ENCODE data around the gene DES.
A peak's percentile ranks its signal among the peaks of the same experiment; 100 is the strongest.

DES gene

DNA sequence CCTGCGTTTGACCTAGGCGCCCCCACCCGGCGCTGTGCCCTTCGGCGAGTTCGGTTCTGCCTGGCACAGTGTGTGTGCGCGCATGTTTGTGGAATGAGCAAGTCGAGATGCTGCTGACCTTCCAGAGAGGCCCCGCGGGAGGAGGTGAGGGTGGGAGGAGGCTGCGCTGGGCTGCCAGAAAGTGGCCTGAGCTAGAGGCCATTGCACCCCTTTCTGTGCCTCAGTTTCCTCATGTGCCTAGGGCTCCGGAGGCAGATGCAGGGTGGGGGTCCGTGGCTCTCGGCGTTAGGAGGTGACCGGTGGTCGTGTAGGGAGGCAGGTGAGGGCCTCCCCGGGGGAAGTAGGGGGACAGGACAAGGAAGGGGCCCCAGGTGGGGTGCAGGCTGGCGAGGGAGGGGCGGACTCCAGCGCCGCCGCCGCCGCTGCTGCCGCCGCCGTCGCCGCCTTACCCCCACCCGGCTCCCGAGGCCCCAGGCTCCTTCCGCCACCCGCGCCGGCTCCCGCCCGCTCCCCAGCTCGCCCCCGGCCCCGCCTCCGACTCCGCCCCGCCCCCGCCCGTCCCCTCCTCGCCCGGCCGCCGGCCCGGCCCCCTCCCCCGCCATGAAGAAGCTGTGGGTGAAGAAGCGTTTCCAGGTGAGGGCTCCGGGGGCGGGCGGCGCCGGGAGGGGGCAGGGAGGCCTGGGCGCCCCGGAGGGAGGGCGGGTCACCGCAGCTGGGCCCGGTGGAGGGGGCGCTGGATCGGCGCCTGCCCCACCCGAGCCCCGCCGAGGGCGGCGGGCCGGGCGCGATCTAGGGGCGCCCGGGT lies 23.5 kb downstream of the DES start:
- peak; percentile 61 for DNase-seq

DNA sequence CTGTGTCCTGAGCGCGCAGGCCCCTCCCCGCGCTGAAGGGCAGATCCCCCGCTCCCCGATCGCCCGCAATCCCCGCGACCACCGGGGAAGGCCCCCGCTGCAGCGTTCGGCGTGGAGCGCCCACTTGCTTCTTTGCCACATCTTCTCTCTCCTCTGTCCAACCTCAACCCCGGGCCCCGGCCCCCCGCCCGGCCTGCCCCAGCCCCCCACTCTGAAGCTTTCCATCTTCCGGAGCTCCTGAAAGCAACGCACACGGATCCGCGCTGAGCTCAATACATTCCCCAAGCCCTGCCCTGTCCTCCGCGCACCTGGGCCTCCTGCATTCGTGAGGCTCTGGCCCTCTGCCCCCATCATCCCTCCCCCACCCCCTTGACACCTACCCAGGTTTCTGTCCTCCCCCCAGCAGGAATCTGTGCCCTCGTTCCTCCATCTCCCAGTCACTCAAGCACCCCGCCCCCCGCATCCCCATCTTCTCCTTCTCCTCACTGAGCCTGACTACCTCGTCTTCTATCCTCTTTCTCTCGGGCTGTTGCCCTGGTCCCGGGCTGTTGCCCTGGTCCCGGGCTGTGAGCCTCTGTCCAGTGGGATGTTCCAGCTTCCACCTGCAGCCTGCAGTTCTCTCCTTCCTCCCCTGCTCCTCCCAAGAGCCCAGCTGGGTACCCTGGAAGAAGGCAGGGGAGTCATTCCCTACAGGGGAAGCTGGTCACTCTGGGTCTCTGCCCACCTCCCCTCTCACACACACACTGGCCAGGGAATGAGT lies 24.3 kb downstream of the DES start:
- no peak for DNase-seq

DNA sequence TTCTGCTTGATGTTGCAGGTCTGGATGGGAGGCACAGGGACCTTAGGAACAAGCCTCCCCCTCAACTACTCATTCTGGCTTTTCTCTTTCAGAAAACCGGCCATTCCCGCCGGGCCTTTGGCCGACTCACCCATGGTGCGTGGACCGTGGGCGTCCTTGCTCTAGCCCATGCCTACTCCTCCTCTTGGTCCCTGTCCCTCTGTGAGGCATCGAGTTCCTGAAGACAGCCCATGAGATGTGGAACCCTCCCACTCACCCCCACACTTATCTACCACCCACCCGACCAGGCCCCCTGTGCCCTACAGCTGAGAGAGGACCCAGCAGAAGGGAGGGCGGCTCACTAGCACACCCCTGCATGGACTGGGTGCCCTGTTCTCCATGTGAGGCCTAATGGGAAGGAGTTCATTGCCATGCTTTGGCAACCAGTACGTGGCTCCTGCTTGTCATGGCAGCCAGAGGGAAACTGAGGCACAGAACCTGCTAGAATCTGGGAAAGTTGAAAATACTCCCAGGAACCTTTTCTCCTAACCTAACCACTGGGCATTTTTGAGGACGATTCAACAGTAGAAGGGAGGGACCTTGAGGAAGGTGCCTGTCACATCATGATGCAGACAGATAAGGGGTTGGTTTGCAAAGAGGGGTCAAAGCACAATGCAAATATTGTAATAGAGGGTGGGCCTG lies 25.0 kb downstream of the DES start:
- DNase-seq, result no peak

DNA sequence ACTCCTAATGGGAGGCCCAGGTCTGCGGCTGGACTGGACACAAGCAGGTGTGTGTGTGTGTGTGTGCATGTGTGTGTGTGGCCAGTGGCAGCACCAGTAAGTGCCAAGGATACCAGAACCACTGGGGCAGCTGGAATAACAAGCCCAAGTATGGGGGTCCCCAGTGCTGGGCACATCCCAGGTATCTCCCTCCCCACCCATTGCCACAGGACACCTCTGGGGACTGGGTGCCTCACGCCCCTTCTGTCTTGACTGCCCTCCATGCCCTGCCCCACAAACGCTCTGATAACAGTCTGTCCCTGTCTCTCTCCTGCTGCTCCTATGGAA lies 25.5 kb downstream of the DES start:
- DNase-seq, result no peak

DNA sequence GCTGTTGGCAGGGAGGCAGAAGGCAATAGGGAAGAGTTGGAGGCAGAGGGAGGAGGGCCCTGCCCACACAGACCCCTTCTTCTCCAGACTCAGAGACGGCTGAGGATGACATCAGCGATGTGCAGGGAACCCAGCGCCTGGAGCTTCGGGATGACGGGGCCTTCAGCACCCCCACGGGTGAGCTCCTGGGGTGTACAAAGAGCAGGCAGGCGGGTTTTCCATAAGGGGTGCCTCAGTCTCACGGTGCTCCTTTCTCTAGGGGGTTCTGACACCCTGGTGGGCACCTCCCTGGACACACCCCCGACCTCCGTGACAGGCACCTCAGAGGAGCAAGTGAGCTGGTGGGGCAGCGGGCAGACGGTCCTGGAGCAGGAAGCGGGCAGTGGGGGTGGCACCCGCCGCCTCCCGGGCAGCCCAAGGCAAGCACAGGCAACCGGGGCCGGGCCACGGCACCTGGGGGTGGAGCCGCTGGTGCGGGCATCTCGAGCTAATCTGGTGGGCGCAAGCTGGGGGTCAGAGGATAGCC lies 26.5 kb downstream of the DES start:
- no peak for DNase-seq

DNA sequence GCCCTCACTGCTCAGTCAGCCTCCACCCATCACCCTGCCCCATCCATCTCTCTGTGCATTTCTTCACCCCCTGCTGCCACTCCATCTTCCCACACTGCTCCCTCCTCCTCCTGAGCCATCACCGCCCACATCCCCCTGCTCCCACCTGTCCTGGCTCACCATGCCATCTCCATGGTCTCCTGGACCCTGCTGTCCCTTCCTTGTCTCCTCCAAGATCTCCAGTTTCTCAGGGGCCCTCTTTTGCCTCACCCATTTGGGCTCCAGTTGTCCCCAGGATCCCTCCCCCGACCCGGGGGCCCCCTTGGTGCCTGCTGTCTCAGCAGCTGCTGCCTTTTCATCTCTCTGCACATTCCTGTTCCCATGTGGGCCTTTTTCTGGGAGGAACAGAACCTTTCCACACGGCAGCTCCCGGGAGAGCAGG lies 27.1 kb downstream of the DES start:
- DNase-seq, result no peak

DNA sequence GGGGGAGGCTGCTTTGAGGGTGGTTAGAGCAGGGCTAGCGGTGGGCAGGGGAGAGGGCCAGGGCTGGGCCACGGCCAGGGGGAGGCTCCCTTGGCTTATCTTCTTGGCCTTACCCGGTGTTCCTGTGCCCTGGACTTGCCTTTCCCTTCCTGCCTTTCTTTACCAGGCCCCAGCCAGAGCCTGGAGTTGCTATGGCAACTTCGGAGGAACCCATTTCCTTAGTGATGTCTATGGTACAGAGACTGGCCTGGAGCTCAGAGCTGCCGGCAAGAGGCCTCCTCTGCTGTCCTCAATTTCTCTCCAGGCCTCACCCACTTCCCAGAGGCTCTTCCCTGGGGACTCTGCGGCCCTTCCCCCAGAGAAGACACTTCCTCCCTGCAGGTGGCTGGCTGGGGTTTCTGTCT lies 27.9 kb downstream of the DES start:
- DNase-seq, result no peak

DNA sequence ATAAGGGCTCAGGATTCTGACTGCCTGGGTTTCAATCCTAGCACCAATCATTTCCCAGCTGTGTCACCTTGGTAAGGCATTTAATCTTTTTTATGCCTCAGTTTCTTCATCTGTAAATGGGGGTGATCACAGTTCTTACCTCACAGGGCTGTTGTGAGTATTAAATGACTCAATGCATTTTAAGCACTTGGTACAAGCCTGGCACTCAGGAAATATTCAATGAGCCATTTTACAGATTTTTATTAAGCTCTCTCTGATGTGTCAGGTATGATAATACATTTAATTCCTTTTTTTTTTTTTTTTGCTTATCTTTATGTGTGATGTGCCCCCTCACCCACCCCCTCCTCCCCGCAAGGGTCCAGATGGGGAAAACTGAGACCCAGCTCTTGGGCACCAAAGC lies 28.5 kb downstream of the DES start:
- DNase-seq, result no peak

DNA sequence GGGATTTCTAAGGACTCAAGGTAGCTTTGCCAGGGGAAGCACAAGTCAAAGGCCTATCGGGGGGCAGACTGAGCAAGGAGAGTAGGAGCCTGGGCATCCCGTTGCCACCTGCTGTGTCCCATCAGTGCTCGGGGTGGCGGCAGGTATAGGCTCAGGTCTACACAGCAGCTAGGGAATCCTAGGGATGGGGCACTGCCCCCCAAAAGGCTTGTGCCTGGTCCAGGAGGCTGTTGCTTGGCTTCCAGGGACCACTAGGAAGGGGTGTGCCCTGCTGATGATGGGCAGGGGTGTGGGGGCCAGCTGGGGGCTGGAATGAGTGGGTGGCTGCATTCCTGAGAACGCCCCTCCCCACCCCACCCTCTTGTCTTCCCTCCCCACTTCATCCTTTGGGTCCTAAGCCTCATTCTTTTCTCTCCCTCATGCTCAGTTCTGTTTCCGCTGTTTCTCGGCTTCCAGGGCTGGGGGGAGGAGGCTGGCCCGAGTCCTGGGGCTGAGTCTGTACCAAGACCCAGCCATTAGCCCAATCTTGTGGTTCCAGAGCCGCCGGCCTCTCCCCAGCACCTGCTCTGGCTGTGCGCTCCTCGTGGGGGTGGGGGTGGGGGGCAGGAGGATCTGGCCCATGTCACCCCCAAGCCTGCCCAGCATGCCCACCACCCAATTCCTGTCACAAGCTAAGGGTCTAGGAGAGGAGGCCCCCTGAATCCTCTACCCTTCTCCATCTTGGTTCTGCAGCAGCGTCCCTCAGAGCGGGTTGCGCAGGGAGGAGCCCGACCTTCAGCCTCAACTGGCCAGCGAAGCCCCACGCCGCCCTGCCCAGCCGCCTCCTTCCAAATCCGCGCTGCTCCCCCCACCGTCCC lies 29.3 kb downstream of the DES start:
- DNase-seq, result no peak

DNA sequence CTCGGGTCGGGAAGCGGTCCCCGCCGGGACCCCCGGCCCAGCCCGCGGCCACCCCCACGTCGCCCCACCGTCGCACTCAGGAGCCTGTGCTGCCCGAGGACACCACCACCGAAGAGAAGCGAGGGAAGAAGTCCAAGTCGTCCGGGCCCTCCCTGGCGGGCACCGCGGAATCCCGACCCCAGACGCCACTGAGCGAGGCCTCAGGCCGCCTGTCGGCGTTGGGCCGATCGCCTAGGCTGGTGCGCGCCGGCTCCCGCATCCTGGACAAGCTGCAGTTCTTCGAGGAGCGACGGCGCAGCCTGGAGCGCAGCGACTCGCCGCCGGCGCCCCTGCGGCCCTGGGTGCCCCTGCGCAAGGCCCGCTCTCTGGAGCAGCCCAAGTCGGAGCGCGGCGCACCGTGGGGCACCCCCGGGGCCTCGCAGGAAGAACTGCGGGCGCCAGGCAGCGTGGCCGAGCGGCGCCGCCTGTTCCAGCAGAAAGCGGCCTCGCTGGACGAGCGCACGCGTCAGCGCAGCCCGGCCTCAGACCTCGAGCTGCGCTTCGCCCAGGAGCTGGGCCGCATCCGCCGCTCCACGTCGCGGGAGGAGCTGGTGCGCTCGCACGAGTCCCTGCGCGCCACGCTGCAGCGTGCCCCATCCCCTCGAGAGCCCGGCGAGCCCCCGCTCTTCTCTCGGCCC lies 30.1 kb downstream of the DES start:
- DNase-seq, result no peak

DNA sequence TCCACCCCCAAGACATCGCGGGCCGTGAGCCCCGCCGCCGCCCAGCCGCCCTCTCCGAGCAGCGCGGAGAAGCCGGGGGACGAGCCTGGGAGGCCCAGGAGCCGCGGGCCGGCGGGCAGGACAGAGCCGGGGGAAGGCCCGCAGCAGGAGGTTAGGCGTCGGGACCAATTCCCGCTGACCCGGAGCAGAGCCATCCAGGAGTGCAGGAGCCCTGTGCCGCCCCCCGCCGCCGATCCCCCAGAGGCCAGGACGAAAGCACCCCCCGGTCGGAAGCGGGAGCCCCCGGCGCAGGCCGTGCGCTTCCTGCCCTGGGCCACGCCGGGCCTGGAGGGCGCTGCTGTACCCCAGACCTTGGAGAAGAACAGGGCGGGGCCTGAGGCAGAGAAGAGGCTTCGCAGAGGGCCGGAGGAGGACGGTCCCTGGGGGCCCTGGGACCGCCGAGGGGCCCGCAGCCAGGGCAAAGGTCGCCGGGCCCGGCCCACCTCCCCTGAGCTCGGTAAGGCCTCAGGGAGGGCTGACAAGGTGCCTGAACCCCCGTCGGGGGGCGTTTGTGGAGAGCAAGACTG lies 30.7 kb downstream of the DES start:
- DNase-seq, result peak; percentile 19

DNA sequence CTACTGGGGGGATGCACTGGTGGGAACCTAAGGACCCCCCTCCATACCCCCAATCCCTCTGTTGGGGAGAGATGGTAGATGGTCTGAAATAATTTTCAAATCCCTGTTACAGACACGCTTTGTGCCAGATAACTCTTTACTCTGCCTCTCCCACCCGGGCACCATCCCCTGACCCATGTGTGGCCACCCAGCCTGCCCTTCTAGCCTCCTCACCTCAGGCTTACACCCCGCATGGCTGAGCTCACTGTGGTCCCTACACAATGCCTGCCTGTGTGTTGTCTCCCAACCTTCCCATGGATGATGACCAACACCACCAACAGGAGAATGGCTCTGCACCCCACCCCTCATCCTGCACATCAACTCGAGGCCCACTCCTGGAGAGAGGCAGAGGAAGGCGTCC lies 31.4 kb downstream of the DES start:
- DNase-seq, result no peak

DNA sequence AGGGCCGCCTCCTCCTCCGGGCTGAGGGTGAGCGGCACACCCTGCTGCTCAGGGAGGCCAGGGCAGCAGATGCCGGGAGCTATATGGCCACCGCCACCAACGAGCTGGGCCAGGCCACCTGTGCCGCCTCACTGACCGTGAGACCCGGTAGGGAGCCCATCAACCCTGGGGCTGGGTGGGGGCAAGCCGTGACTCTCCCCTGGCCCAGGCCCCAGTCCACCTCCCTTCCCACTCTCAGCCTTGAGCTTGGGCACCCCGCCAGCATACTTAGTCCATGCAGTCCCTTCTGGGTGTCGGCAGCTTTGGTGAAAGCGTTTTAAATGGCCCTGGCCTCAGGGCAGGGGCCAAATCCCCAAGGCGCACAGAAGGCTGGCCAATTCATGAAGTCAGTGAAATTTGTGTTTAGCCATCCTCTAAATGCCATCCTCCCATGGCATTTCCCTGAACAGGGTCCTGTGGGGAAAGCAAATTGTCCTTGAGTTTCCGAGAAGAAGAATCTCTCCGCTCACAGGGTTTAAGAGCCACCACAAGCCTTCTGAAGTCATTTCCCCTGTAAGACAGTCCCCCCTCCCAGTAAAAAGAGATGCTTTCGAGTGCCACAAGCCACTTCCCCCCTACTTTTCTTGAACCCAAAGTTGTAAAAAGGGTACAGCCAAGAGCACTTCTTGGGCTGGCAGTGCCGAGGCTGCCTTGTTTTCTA lies 33.6 kb downstream of the DES start:
- no peak for DNase-seq

DNA sequence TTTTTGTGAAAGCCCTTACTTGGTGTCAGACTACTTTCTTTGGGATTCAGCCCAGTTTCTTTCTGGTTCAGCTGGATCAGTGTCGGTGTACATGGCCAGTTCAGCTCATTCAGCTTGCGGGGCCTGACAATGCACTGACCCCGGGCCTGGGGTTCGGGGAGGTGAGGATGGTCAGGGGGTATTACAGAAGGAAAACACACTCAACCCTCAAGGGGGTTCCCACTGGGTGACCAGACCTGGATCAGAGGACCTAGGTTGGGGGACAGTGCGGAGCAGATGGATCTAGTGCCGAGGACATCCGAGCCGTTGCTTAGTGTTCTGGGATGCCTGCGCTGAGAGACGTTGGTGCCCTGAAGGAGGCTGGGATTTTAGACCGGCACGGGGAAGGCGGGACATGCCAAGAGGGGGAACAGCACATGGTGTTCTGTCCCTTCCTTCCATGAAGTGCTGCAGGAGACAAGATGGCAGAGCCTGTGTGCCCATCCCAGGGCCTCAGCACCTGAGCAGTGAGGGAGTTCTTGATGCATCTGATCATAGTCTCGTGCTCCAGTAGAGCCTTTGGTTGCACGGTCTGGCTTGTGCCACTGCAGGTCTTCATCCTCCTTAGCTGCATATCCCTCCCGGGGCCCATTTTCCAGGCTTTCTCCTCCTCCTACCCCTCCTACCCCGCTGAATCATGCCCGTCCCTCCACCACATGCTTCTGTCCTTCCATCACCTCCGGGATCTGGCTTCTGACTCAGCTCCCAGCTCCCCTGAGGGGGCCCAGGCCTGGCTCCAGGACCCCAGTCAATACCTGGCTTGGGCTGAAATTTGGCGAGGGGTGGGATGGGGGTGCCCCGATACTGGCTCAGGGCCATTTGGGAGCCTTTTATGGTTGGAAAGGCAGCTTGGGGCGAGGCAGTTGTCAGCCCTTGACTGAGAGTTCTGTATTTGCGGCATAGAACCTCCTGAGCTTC lies 34.5 kb downstream of the DES start:
- no peak for DNase-seq

DNA sequence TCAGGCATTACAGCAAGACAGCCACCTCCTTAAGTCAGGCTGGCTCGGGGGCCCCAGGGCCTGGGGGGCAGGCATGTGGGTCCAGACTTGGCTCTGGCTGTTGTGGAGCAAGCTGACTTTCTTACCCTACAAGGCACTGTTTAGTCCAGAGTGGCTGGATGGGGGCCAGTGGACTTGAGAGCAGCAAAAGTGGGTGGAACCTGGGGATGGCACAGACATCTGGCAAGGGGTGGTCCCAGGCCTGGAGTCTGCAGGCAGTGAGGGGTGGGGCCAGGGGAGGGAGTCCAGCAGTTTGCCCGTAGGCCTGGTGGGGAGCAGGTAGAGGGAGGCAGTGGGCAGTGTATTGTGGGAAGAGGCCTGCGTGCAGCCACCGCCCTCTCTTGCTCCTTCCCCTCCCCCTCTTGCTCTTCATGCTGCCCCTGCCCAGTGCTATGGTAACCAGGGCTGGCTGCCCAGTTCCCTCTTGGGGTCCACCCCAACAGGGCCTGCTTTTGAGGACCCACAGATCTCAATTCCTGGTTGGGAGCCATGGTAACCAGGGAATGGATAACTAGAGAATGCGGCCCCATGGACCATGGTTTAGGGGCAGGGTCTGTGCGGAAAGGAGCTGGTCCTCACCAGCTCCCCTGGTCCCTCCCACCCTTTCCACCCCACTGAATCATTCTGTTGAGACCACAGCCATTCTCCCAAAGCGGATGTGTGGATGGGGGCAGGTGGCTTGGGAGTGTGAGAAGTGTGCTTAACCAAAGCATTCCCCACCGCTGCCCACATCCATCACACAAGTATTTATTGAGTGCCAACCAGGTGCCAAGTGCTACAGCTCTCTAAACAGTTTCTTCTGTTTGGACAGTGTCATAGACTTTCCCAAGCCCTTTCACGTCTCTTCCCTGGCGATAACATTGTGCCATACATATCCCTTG lies 35.8 kb downstream of the DES start:
- no peak for DNase-seq

DNA sequence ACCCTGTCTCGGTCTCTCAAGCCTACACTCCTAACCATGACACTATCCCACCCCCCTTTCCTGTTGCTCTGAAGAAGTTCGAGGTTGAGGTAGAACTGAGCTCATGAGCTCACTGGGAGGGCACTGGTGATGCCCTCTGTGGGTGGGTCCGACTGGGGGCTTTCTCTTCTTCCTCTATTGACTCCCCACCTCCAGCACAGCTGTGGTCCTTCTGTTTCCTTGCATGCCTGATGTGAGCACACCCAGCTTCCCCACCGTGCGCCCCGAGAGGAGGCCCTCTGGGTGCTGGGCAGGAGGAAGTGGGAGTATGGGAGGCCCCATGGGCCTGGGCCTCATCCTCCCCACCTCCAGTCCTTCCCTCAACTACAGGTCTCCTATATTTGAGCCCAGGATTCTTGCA lies 37.4 kb downstream of the DES start:
- DNase-seq, result no peak

DNA sequence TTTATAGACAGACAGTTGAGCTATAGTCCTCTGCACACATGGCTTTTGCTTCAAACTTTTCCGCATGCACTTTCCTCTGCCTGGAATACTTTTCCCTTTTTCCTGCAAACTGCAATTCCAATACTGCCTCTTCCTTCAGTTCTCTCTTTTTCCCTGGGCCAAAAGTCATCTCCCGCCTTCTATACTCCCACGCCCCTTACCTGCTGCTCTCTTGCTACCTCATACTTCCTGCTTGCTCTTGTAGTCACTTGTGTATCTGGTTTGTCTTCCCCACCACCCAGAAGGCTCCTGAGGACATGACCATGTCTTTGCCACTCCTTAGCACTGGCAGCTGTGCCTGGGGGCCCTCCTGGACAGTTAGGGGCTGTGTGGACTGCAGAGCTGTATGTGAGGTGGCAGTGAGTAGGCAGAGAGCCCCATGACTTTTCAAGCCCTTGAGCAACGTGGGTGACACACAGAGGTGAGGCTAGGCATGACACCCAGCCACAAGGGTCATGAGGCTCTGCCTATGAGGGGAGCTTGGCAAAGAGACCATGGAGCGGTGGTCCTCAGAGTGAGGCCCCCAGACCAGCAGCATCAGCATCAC lies 39.7 kb downstream of the DES start:
- no peak for DNase-seq

DNA sequence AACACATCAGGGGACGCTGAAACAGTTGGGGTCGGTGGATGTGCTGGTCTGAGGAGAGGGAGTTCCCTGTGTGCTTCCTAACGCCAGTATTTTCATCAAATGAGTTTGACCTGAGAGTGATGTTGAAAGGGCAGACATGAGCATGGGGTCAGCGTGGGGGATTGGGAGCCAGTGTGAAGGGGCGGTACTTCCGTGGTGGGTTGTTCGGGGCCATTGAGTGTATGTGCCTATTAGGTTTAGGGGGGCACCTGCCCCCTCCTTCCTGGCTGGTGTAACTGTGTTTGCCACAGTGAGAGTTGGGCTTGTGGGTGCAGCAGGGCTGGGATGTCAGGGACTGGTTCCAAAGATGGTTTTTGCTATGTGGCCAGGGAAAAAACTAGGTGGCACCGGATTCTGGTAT lies 40.8 kb downstream of the DES start:
- DNase-seq, result no peak

All from stimulated activated CD4-positive, alpha-beta T cell treated with anti-CD3 and anti-CD28 coated beads, Interleukin-4, amount 100 ng/mL, for 1 hour (primary cell).